GM23338 (cell line): ENCODE measurements around the gene PLEKHA7. TPM values are rescaled to one million over a fixed set of nuclear protein-coding genes. Genes with fewer than 3 reads are reported as not detected.

Experiments
- ATAC-seq: fragments of 200-7000 bp; cut with Tn5 transposase; 3 replicates; pipeline ENCODE4 v1.9.1; 2020
- DNase-seq: peaks from one replicate; pipeline ENCODE4 v3.0.0-alpha.2; 2015; ENCODE audit warnings: low spot score
- H2AFZ ChIP-seq: fragments of 200-600 bp; sonication (generic); 2 replicates; pipeline ENCODE4 v1.8.0; 2016; ENCODE audit warnings: antibody characterized with exemption, mild to moderate bottlenecking, moderate library complexity
- H3F3A ChIP-seq: fragments of 200-600 bp; sonication (generic); replicated peaks from 2 replicates; pipeline ENCODE4 v1.8.0; 2017; ENCODE audit warnings: antibody characterized with exemption, mixed run types, low read depth
- H3K27ac ChIP-seq: fragments of 200-600 bp; sonication (generic); 2 replicates; pipeline ENCODE4 v1.6.1; 2016; ENCODE audit warnings: low read depth
- H3K27me3 ChIP-seq: fragments of 200-600 bp; sonication (generic); 2 replicates; pipeline ENCODE4 v1.8.0; 2016; ENCODE audit warnings: mild to moderate bottlenecking, mixed run types, moderate library complexity; ENCODE audit not compliant: insufficient read depth
- H3K36me3 ChIP-seq: fragments of 200-600 bp; sonication (generic); 2 replicates; pipeline ENCODE4 v1.8.0; 2016; ENCODE audit warnings: mild to moderate bottlenecking; ENCODE audit not compliant: insufficient read depth
- H3K4me1 ChIP-seq: fragments of 200-600 bp; sonication (generic); 2 replicates; pipeline ENCODE4 v1.8.0; 2016; ENCODE audit warnings: mild to moderate bottlenecking, moderate library complexity; ENCODE audit not compliant: insufficient read depth
- H3K4me2 ChIP-seq: fragments of 200-600 bp; sonication (generic); 2 replicates; pipeline ENCODE4 v1.7.1; 2017; ENCODE audit warnings: mixed run types
- H3K4me3 ChIP-seq: fragments of 200-600 bp; sonication (generic); 2 replicates; pipeline ENCODE4 v1.6.1; 2016; ENCODE audit warnings: mixed run types
- H3K79me2 ChIP-seq: fragments of 200-600 bp; sonication (generic); replicated peaks from 2 replicates; pipeline ENCODE4 v1.8.0; 2017; ENCODE audit warnings: mild to moderate bottlenecking; ENCODE audit not compliant: insufficient read depth
- H3K9me2 ChIP-seq: fragments of 200-600 bp; sonication (generic); 2 replicates; pipeline ENCODE4 v1.8.0; 2017; ENCODE audit not compliant: insufficient read depth
- H4K20me1 ChIP-seq: fragments of 200-600 bp; sonication (generic); replicated peaks from 2 replicates; pipeline ENCODE4 v1.8.0; 2017; ENCODE audit warnings: mild to moderate bottlenecking; ENCODE audit not compliant: insufficient read depth
- H3K27ac Mint-ChIP-seq: 2 replicates; pipeline ENCODE4 v1.8.0; 2020; ENCODE audit warnings: inconsistent platforms, mild to moderate bottlenecking, moderate library complexity, mixed read lengths
- H3K27me3 Mint-ChIP-seq: 3 replicates; pipeline ENCODE4 v1.8.0; 2022; ENCODE audit warnings: low read depth, mild to moderate bottlenecking, moderate library complexity, mixed read lengths, inconsistent platforms; ENCODE audit not compliant: insufficient read depth, poor library complexity
- H3K36me3 Mint-ChIP-seq: 3 replicates; pipeline ENCODE4 v1.8.0; 2021; ENCODE audit warnings: low read depth, mild to moderate bottlenecking, inconsistent platforms, moderate library complexity, mixed read lengths
- H3K4me1 Mint-ChIP-seq: 3 replicates; pipeline ENCODE4 v1.8.0; 2020; ENCODE audit warnings: mild to moderate bottlenecking, inconsistent platforms, mixed read lengths
- H3K4me3 Mint-ChIP-seq: 3 replicates; pipeline ENCODE4 v1.8.0; 2021; ENCODE audit warnings: moderate library complexity, mild to moderate bottlenecking, inconsistent platforms, mixed read lengths
- H3K9me3 Mint-ChIP-seq: 3 replicates; pipeline ENCODE4 v1.8.0; 2020; ENCODE audit warnings: moderate library complexity, mild to moderate bottlenecking, inconsistent platforms, mixed read lengths
- CREB1 ChIP-seq: fragments of 250-450 bp; sonication (Bioruptor Pico); IDR thresholded peaks from 2 replicates; pipeline ENCODE4 v1.5.0; 2020; ENCODE audit warnings: low read depth, mild to moderate bottlenecking, moderate library complexity
- CTCF ChIP-seq, 2 experiments: fragments of 200-600 bp in 1 of 2; sonication (generic) in 1 of 2; conservative IDR thresholded peaks; 2 replicates each; pipeline versions ENCODE4 v1.5.1 to v1.6.1; 2016 to 2017; ENCODE audit warnings: antibody characterized with exemption in 2 of 2, low read depth in 2 of 2, mild to moderate bottlenecking in 2 of 2, moderate library complexity in 1 of 2
- ZNF331 ChIP-seq: fragments of 250-450 bp; sonication (Bioruptor Pico); IDR thresholded peaks from 2 replicates; pipeline ENCODE4 v1.5.0; 2020; ENCODE audit warnings: low read depth, mild to moderate bottlenecking, moderate library complexity
- ZNF462 ChIP-seq: fragments of 250-450 bp; sonication (Bioruptor Pico); IDR thresholded peaks from 2 replicates; pipeline ENCODE4 v1.5.0; 2020; ENCODE audit warnings: mild to moderate bottlenecking, moderate library complexity
- polyA plus RNA-seq: library from polyadenylated mRNA; unstranded; fragments of >200 nt; fragmentation: Nextera tagmentation; extraction: Ambion mirVana; gene quantifications from 2 replicates; pipeline ENCODE4 v1.2.1, GENCODE V29; 2016
- total RNA-seq: library from RNA; depleted of rRNA; stranded (reverse); fragments of >200 nt; shearing (Covaris generic); gene quantifications from 2 replicates; pipeline ENCODE4 v1.2.3, GENCODE V29; 2014

Gene PLEKHA7
- total and polyA plus RNA-seq, 2 experiments from 2014 or later = 9.7 to 15.8 TPM

GRCh38 chr11:16743478-16743877, 270.7 kb downstream of the PLEKHA7 start (continued):
- TF ChIP-seq ZNF462 (CRISPR knock-in tag) = no peak
- TF ChIP-seq ZNF331 (CRISPR knock-in tag) = no peak
- no peak for TF ChIP-seq CTCF (conservative IDR thresholded peaks at IDR 0.05; ENCODE audit: low read depth in 2 of 2)

GRCh38 chr11:16741473-16741872, 272.7 kb downstream of the PLEKHA7 start:
- no peaks in the 10 kb centered on the region for H3F3A ChIP-seq
- H3K9me2 ChIP-seq = no peaks in the 10 kb centered on the region
- H2AFZ ChIP-seq = no peak overlapping the region
- peaks cover 29% of the 10 kb centered on the region for H3K4me1 Mint-ChIP-seq
- DNase-seq (peak; percentile 9), ATAC-seq (no peak)
- no peaks in the 10 kb centered on the region; the same call in 1 of the 3 replicates for H3K9me3 Mint-ChIP-seq
- 0 out of 2 replicates have a peak overlapping the region, but pooled peaks have one; percentile 26 for H3K4me3 ChIP-seq
- H3K36me3 Mint-ChIP-seq = peaks cover 46% of the 10 kb centered on the region
- H3K27ac Mint-ChIP-seq = no peak overlapping the region
- H3K27ac ChIP-seq = no peak overlapping the region
- peaks cover 31% of the 10 kb centered on the region for H3K4me1 ChIP-seq
- H3K79me2 ChIP-seq = peaks cover 79% of the 10 kb centered on the region
- peaks cover 52% of the 10 kb centered on the region for H4K20me1 ChIP-seq
- no peaks in the 10 kb centered on the region for H3K27me3 ChIP-seq
- H3K27me3 Mint-ChIP-seq = no peaks in the 10 kb centered on the region
- H3K4me2 ChIP-seq = peak overlapping the region; percentile 52; the same call in 1 of the 2 replicates
- H3K4me3 Mint-ChIP-seq = peak overlapping the region; percentile 22; the same call in 1 of the 3 replicates
- peaks cover 18% of the 10 kb centered on the region; the same call in 1 of the 2 replicates for H3K36me3 ChIP-seq
- TF ChIP-seq ZNF462 (CRISPR knock-in tag) (no peak), CTCF (conservative IDR thresholded peaks at IDR 0.05; ENCODE audit: low read depth in 2 of 2) (no peak), CREB1 (CRISPR knock-in tag) (no peak)
